ENCODE measurements around the gene ATP7A.
"Not testable (repeated sequence)": the region's sequence is repeated elsewhere in the genome, so short reads cannot be mapped to it uniquely, and the experiment has no call there.

The ATP7A gene

DNA sequence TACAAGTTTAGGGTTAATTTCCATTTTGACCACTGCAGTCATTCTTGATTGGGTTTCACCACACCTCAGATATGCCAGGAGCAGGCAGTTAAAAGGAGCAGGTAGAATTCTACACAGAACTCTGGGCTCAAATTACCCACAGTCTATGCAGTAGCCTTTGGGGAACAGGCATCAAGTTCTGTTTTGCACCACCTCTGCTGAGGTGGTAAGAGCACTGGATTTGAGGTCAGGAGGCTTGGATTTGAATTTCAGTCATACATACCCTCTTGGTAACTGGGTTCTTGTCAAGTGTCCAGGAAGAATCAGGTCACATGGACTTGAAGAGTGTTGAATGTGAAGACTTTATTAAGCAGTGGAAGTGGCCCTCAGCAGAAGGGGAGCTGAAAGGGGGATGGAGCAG lies 153.2 kb downstream of the ATP7A start:
- DNase-seq (ENCODE audit: insufficient read length, low spot score) = no peak
- peak; percentile 72 for FAIRE-seq
- TF ChIP-seq PAX5 (IDR thresholded peaks at IDR 0.05; ENCODE audit: insufficient read depth, low read length, severe bottlenecking) = no peak
- no peak for TF ChIP-seq POLR2AphosphoS5 (IDR thresholded peaks at IDR 0.05; ENCODE audit: low read depth, low read length)
- no peak for TF ChIP-seq POLR2A (IDR thresholded peaks at IDR 0.05; ENCODE audit: low read depth, low read length)
- TF ChIP-seq TAF1 (IDR thresholded peaks at IDR 0.05; ENCODE audit: low read depth, low read length) = no peak
- TF ChIP-seq POU2F2 (IDR thresholded peaks at IDR 0.05; ENCODE audit: low read depth, low read length) = no peak
- TF ChIP-seq SPI1 (IDR thresholded peaks at IDR 0.05; ENCODE audit: low read depth, low read length) = no peak

GRCh38 chrX:78064152-78064551 lies 153.7 kb downstream of the ATP7A start:
- DNase-seq (ENCODE audit: insufficient read length, low spot score) = no peak

DNA sequence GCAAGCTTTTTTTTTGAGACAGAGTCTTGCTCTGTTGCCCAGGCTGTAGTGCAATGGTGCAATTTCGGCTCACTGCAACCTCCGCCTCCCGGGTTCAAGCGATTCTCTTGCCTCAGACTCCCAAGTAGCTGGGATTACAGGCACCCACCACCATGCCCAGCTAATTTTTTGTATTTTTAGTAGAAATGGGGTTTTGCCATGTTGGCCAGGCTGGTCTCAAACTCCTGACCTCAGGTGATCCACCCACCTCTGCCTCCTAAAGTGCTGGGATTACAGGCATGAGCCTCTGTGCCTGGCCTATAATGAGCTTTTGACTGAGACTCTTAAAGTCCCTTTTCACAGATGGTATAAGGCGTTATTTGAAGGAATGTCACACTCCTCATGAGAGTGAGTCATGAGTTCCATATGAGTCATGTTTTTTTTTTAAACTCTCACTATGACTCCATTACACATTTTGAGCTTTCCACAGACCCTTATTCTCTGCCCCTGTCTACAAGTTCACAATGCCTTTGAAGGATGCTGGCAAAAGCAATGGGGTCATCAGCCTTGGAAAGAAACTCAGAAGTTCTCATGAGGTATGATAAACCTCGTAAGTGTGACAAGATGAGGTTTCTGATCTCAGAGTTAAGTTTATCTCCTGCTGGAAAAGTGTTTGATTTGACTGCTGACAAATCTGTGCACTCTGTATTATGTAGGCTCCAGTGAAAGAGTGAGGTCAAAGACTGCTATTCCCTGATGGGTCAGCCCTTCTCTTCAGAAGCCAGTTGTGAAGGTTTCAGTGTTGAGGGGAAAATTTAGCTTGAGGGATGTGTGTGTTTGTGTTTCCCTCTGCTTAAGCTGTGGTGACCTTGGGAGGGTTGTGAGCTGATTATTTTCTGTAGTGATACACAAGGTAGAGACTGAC lies 154.5 kb downstream of the ATP7A start:
- FAIRE-seq = peak; percentile 89
- DNase-seq (ENCODE audit: insufficient read length, low spot score) = not testable (repeated sequence)

More at GRCh38 chrX:78064152-78064551, 153.7 kb downstream of the ATP7A start:
- TF ChIP-seq TAF1 (IDR thresholded peaks at IDR 0.05; ENCODE audit: low read depth, low read length) (no peak), SPI1 (IDR thresholded peaks at IDR 0.05; ENCODE audit: low read depth, low read length) (no peak)
- peak; percentile 40 for FAIRE-seq

DNA sequence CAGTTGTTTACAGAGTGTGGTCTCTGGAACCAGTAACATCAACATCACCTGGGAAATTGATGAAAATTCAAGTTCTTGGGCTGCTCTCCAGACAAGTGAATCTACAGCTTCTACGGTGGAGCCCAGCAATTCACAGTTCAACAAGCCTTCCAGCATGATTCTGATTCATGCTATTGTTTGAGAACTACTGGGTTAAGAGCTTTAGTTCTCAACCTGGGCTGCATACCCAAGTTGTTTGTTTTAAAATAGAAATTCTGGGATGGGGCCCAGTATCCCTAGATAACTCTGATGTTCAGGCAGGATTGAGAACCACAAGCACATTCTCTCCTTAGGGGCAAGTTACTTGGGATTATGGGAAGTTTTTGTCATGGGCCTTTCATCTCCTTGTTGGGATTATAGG lies 155.6 kb downstream of the ATP7A start:
- no peak for FAIRE-seq
- TF ChIP-seq PAX5 (IDR thresholded peaks at IDR 0.05; ENCODE audit: insufficient read depth, low read length, severe bottlenecking) (no peak), SPI1 (IDR thresholded peaks at IDR 0.05; ENCODE audit: low read depth, low read length) (no peak), TAF1 (IDR thresholded peaks at IDR 0.05; ENCODE audit: low read depth, low read length) (no peak), POLR2AphosphoS5 (IDR thresholded peaks at IDR 0.05; ENCODE audit: low read depth, low read length) (no peak), POU2F2 (IDR thresholded peaks at IDR 0.05; ENCODE audit: low read depth, low read length) (no peak), POLR2A (IDR thresholded peaks at IDR 0.05; ENCODE audit: low read depth, low read length) (no peak)

GRCh38 chrX:78071331-78071730 lies 160.8 kb downstream of the ATP7A start:
- peak; percentile 28 for FAIRE-seq
- TF ChIP-seq PAX5 (IDR thresholded peaks at IDR 0.05; ENCODE audit: insufficient read depth, low read length, severe bottlenecking) (no peak), SPI1 (IDR thresholded peaks at IDR 0.05; ENCODE audit: low read depth, low read length) (no peak), TAF1 (IDR thresholded peaks at IDR 0.05; ENCODE audit: low read depth, low read length) (no peak), POLR2AphosphoS5 (IDR thresholded peaks at IDR 0.05; ENCODE audit: low read depth, low read length) (no peak), POU2F2 (IDR thresholded peaks at IDR 0.05; ENCODE audit: low read depth, low read length) (no peak), POLR2A (IDR thresholded peaks at IDR 0.05; ENCODE audit: low read depth, low read length) (no peak)
- DNase-seq (ENCODE audit: insufficient read length, low spot score) = no peak

More for the DNA sequence above, 155.6 kb downstream of the ATP7A start:
- no peak for DNase-seq (ENCODE audit: insufficient read length, low spot score)

- DNase-seq (ENCODE audit: insufficient read length, low spot score); FAIRE-seq: not testable (repeated sequence)
These were observed 162.9 kb downstream of the ATP7A start for GRCh38 chrX:78073147-78074077.

DNA sequence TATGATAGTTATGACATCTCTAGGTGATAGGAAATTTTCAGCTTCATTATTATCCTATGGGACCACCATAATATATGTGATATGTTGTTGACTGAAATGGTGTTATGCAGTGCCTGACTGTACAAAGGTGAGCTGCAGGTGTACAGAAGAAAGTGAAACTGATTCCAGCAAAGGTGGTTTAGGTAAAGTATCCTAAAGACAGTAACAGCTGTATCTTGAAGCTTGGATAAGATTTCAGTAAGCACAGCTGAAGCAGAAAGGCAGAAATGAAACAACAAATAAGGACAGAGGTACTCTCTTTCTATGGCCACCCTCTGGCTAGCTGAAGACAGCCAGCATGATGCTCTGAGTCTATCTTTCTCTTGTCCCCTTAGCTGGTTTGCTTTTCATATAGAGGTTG lies 163.6 kb downstream of the ATP7A start:
- TF ChIP-seq TAF1 (IDR thresholded peaks at IDR 0.05; ENCODE audit: low read depth, low read length) (no peak), POLR2A (IDR thresholded peaks at IDR 0.05; ENCODE audit: low read depth, low read length) (no peak), POU2F2 (IDR thresholded peaks at IDR 0.05; ENCODE audit: low read depth, low read length) (no peak), PAX5 (IDR thresholded peaks at IDR 0.05; ENCODE audit: insufficient read depth, low read length, severe bottlenecking) (no peak), SPI1 (IDR thresholded peaks at IDR 0.05; ENCODE audit: low read depth, low read length) (no peak), POLR2AphosphoS5 (IDR thresholded peaks at IDR 0.05; ENCODE audit: low read depth, low read length) (no peak)
- no peak for FAIRE-seq

GRCh38 chrX:78075787-78076389 lies 165.4 kb downstream of the ATP7A start:
- FAIRE-seq (no peak), DNase-seq (ENCODE audit: insufficient read length, low spot score) (no peak)

More for the DNA sequence above, 163.6 kb downstream of the ATP7A start:
- no peak for DNase-seq (ENCODE audit: insufficient read length, low spot score)

DNA sequence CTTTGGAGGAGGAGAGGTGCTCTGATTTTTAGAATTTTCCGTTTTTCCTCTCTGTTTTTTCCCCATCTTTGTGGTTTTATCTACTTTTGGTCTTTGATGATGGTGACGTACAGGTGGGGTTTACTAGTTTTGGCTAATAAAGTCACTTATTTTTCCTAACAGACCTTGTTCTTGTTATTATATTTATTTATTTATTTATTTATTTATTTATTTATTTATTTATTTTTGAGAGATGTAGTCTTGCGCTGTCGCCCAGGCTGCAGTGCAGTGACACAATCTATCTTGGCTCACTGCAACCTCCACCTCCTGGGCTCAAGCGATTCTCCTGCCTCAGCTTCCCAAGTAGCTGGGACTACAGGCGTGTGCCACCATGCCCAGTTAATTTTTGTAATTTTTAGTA lies 170.9 kb downstream of the ATP7A start:
- FAIRE-seq; DNase-seq (ENCODE audit: insufficient read length, low spot score): not testable (repeated sequence)

More at GRCh38 chrX:78075787-78076389, 165.4 kb downstream of the ATP7A start:
- TF ChIP-seq POU2F2 (IDR thresholded peaks at IDR 0.05; ENCODE audit: low read depth, low read length) (no peak), POLR2AphosphoS5 (IDR thresholded peaks at IDR 0.05; ENCODE audit: low read depth, low read length) (no peak), PAX5 (IDR thresholded peaks at IDR 0.05; ENCODE audit: insufficient read depth, low read length, severe bottlenecking) (no peak), TAF1 (IDR thresholded peaks at IDR 0.05; ENCODE audit: low read depth, low read length) (no peak), SPI1 (IDR thresholded peaks at IDR 0.05; ENCODE audit: low read depth, low read length) (no peak), POLR2A (IDR thresholded peaks at IDR 0.05; ENCODE audit: low read depth, low read length) (no peak)

DNA sequence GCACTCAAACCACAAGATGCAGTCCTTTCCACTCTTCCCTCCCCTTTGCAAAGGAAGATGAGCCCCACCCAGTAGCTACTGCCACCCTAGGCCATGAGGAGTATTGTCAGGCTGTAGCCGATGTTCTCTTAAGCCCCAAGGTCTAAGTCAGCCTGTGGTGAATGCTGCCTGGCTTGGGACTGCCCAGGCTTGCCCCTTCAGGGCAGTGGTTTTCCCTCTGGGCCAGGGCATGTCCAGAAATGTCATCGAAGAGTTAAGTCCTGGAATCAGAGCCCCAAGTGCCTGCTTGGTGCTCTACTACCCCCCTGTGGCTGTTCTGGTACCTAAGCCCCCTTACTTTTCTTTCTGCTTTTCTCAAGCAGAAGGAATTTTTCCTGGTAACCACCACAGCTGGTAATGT lies 181.8 kb downstream of the ATP7A start:
- no peak for FAIRE-seq
- no peak for TF ChIP-seq PAX5 (IDR thresholded peaks at IDR 0.05; ENCODE audit: insufficient read depth, low read length, severe bottlenecking)
- TF ChIP-seq POLR2AphosphoS5 (IDR thresholded peaks at IDR 0.05; ENCODE audit: low read depth, low read length) = no peak
- TF ChIP-seq POU2F2 (IDR thresholded peaks at IDR 0.05; ENCODE audit: low read depth, low read length) = no peak
- TF ChIP-seq POLR2A (IDR thresholded peaks at IDR 0.05; ENCODE audit: low read depth, low read length) = no peak
- no peak for TF ChIP-seq SPI1 (IDR thresholded peaks at IDR 0.05; ENCODE audit: low read depth, low read length)
- DNase-seq (ENCODE audit: insufficient read length, low spot score) = no peak

Measured in GM12891 (cell line).